Panc1 (cell line): Measurements from ENCODE around the gene CYP4F2.

Experiments used
- CTCF ChIP-seq: fragments of 450-650 bp; IDR thresholded peaks from 2 replicates; pipeline ENCODE4 v1.5.1; 2017; ENCODE audit warnings: mild to moderate bottlenecking
- POLR2AphosphoS5 ChIP-seq: IDR thresholded peaks from 2 replicates; pipeline ENCODE4 v1.6.1; 2012; ENCODE audit warnings: mild to moderate bottlenecking, low read depth, low read length, moderate library complexity
- REST ChIP-seq, 2 experiments: IDR thresholded peaks; 2 replicates each; pipeline ENCODE4 v1.6.1; 2011 to 2012; ENCODE audit warnings: low read depth in 2 of 2, control low read depth in 1 of 2, low read length in 1 of 2, mild to moderate bottlenecking in 1 of 2, moderate library complexity in 1 of 2; ENCODE audit not compliant: insufficient read depth in 1 of 2
- SIN3A ChIP-seq: IDR thresholded peaks from 2 replicates; pipeline ENCODE4 v1.6.1; 2012; ENCODE audit warnings: low read depth, mild to moderate bottlenecking, low read length, moderate library complexity, borderline replicate concordance; ENCODE audit not compliant: insufficient read depth
- TCF7L2 ChIP-seq: IDR thresholded peaks from 2 replicates; pipeline ENCODE4 v1.6.1; 2011; ENCODE audit warnings: mild to moderate bottlenecking, low read depth, low read length, inconsistent platforms

GRCh38 chr19:15945301-15945700, 47.4 kb upstream of the CYP4F2 start:
- TF ChIP-seq CTCF (no peak), POLR2AphosphoS5 (no peak), TCF7L2 (no peak), SIN3A (no peak), REST (IDR thresholded peaks at IDR 0.05; ENCODE audit: insufficient read depth in 1 of 2, low read depth in 2 of 2, low read length in 1 of 2) (no peak)
